ENCODE data around the gene KLK13. TPM values are rescaled to one million over a fixed set of nuclear protein-coding genes. Genes with fewer than 3 reads are reported as not detected.

KLK13 gene
- total RNA-seq, 1 donor from 2014 or later: 0.54 TPM

- no peak for DNase-seq (ENCODE audit: low spot score in 2 of 2, unreplicated experiment in 2 of 2)
- no peak overlapping the region for H3K27ac Mint-ChIP-seq
Measured at GRCh38 chr19:51029718-51030117, 35.2 kb downstream of the KLK13 start.

GRCh38 chr19:51027873-51028272 is 37.0 kb downstream of the KLK13 start:
- H3K9me3 Mint-ChIP-seq: no peaks in the 10 kb centered on the region
- H3K27me3 Mint-ChIP-seq (ENCODE audit: low read depth): peaks cover 35% of the 10 kb centered on the region
- no peak for DNase-seq (ENCODE audit: low spot score in 2 of 2, unreplicated experiment in 2 of 2)
- H3K27ac Mint-ChIP-seq: no peak overlapping the region
- no peak for TF ChIP-seq CTCF (IDR thresholded peaks at IDR 0.05; ENCODE audit: unreplicated experiment)
- H3K36me3 Mint-ChIP-seq: no peaks in the 10 kb centered on the region
- peaks cover 6% of the 10 kb centered on the region for H3K4me1 Mint-ChIP-seq
- no peak overlapping the region for H3K4me3 Mint-ChIP-seq

More at GRCh38 chr19:51029718-51030117, 35.2 kb downstream of the KLK13 start:
- Mint-ChIP-seq H3K9me3 (no peaks in the 10 kb centered on the region), H3K36me3 (no peaks in the 10 kb centered on the region), H3K4me3 (no peak overlapping the region), H3K4me1 (peaks cover 6% of the 10 kb centered on the region), H3K27me3 (ENCODE audit: low read depth) (peaks cover 28% of the 10 kb centered on the region)
- TF ChIP-seq CTCF (IDR thresholded peaks at IDR 0.05; ENCODE audit: unreplicated experiment): no peak

GRCh38 chr19:51027126-51027806 is 37.6 kb downstream of the KLK13 start:
- Mint-ChIP-seq H3K36me3 (no peaks in the 10 kb centered on the region), H3K27me3 (ENCODE audit: low read depth) (peaks cover 42% of the 10 kb centered on the region), H3K9me3 (no peaks in the 10 kb centered on the region), H3K27ac (no peak overlapping the region), H3K4me3 (no peak overlapping the region), H3K4me1 (peaks cover 6% of the 10 kb centered on the region)
- no peak for TF ChIP-seq CTCF (IDR thresholded peaks at IDR 0.05; ENCODE audit: unreplicated experiment)
- no peak for DNase-seq (ENCODE audit: low spot score in 2 of 2, unreplicated experiment in 2 of 2)

GRCh38 chr19:51026554-51026831 is 38.4 kb downstream of the KLK13 start, which contains the start of gene KLK11:
KLK11 (minus strand) TSS chr19:51026616; CDS start chr19:51025631, 985 bp downstream.
- DNase-seq (ENCODE audit: low spot score in 2 of 2, unreplicated experiment in 2 of 2): no peak
- peaks cover 45% of the 10 kb centered on the region for H3K27me3 Mint-ChIP-seq (ENCODE audit: low read depth)
- no peaks in the 10 kb centered on the region for H3K36me3 Mint-ChIP-seq
- peaks cover 6% of the 10 kb centered on the region for H3K4me1 Mint-ChIP-seq
- TF ChIP-seq CTCF (IDR thresholded peaks at IDR 0.05; ENCODE audit: unreplicated experiment): no peak
- H3K9me3 Mint-ChIP-seq: no peaks in the 10 kb centered on the region
- H3K27ac Mint-ChIP-seq: no peak within 1 kb of the TSS
- no peak within 1 kb of the TSS for H3K4me3 Mint-ChIP-seq

- Mint-ChIP-seq H3K27me3 (ENCODE audit: low read depth) (peaks cover 49% of the 10 kb centered on the region), H3K36me3 (no peaks in the 10 kb centered on the region), H3K4me1 (peaks cover 8% of the 10 kb centered on the region), H3K27ac (no peak overlapping the region), H3K9me3 (no peaks in the 10 kb centered on the region), H3K4me3 (no peak overlapping the region)
- TF ChIP-seq CTCF (IDR thresholded peaks at IDR 0.05; ENCODE audit: unreplicated experiment): no peak
- no peak for DNase-seq (ENCODE audit: low spot score in 2 of 2, unreplicated experiment in 2 of 2)
Measured at GRCh38 chr19:51025809-51026553, 38.9 kb downstream of the KLK13 start.
